ENCODE data around the gene TFDP2.
A peak's percentile ranks its signal among the peaks of the same experiment; 100 is the strongest.
"Not testable (repeated sequence)": the region's sequence is repeated elsewhere in the genome, so short reads cannot be mapped to it uniquely, and the experiment has no call there.

Gene TFDP2, protein sequence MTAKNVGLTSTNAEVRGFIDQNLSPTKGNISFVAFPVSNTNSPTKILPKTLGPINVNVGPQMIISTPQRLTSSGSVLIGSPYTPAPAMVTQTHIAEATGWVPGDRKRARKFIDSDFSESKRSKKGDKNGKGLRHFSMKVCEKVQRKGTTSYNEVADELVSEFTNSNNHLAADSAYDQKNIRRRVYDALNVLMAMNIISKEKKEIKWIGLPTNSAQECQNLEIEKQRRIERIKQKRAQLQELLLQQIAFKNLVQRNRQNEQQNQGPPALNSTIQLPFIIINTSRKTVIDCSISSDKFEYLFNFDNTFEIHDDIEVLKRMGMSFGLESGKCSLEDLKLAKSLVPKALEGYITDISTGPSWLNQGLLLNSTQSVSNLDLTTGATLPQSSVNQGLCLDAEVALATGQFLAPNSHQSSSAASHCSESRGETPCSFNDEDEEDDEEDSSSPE

DNA sequence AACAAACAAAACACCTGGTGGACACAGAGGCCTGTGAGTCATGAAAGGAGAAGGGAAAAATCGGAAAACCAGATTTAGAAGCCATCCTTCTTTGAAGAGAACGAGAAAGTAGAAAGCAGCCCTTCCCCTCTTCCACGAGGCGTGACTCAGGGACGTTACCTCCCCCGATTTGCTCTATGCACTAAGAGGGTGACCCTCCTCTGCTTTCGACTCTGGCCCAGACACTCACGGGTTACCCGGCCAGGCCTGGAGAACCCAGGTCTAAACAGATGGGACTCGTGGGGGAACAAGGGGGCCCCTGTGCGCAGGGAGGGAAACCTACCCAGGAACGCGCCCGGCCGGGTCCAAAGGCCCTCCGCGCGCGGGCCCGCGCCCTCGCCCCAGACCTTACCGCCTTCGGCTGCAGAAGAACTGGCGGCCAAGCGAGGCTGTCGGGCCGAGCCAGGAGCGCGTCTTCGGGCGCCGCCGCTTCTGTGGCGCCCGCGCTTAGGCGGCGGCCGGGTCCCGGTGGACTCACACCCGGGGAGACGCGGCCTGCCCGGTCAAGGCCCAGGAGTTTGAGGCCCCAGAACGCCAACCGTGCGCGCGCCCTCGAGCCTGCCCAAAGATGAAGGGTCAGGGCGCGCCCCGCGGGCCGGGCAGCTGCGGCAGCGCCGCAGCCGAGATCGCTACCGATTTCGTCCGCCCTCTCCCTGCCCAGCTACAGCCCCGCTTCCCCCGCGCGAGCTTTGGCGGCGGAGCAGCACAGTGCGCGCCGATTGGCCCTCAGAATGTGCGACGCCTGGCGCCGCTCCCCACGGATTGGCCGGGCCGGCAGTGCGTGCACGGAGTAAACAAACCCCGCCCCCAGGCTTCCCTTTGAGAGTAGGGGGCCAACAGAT, at the start of gene TFDP2:
Gene TFDP2 (minus strand): TSS at position 753 of the 881 bp plus-strand sequence. CDS start 47,795 bp downstream, outside the sequence.
- DNase-seq, result peak; percentile 84

DNA sequence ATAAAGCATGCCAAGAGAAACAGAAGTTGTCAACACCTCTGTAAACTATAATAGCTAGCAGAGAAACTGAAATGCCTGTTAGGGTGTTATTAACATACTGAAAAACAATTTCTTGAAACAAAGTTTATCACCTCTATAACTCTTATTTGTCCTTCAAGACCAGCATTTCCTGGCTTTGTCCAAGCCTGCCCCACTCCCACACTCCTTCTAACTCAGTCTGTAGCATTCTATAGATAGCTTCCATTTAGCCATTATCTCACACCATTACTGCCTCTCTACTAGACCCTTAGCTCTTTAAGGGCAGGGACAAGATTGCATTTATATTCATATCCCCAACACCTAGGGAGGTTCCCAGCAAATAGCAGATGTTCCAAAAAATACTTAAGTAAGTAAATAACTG, 39.5 kb upstream of the TFDP2 start:
- DNase-seq, result no peak

DNA sequence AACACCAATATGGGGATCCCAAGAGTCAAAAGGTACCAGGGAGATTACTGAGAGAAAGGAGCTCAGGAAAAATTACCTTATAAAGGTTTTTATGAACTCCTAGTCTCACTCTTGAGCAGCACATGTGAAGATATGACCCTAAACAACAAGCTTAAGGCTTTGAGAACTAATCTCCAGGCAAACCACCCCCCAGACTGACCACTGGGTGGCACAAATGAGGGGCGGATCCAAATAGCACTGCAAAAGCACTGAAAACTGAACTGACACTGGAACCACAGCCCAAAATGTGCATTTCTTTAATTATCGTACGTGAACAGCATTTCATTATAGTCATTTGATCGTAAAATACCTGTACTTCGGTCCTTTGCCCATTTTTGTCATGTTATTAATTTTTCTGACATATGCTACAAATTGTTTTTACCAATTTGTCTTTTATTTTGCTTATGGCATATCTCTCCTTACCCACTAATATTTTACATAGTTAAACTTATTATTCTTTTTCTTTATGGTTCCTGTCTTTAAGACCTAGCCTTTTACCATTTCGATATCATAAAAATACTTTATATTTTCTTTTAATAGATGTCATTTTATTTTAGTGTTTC, 31.5 kb upstream of the TFDP2 start:
- DNase-seq, result no peak

DNA sequence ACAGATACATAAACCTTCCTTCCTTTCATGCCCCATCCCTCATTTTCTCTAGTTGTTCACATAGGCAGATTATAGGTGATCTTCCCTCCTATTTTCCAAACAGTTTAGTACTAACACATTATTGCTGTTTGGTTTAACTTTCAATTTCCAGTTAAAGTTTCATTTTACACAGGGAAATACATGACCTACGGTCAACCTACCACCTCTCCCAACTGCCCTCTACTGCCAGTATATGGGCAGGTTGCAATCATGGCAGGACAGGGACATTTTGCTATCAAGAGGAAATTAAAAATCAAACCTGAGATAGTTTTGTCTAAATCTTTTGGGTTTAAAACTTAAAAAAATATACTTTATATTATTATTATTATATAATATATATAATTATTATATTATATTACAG, 26.1 kb upstream of the TFDP2 start:
- DNase-seq, result no peak

DNA sequence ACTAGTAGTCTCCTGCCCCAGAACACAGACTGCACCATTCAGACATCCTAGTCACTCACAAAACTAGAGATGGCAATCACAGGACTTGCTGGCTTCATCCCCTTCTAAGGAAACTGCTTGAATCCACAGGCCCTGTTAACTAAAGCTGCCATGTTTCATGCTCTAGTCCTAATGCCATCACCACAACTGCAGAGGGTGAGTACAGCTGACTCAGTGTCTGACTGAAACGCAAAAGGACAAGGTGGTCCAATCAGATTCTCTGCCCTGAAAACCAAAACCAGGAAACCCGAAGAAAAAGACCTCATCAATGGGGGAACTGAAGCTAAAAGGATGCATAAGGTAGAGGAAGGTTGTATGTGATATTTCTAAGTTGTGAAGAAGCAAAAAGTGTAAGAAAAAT, 25.2 kb upstream of the TFDP2 start:
- DNase-seq, result no peak

DNA sequence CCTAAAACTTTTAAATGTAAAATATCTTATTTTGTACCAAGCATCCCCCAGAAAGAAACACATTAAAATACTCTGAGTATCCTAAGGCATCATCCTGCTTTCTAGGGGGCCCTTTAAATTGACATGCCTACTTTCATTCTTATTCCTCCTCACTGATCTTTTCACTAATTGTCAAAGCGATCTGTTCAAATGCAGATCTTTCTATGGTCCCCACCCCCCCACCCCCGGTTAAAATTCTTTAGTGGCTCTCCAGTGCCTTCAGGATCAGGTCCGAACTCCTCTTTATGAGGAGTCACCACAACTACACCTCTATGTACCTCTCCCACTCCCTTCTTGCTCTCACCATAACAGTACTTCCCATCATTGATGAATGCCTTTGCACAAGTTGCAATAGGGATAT, 19.2 kb upstream of the TFDP2 start:
- DNase-seq, result no peak

DNA sequence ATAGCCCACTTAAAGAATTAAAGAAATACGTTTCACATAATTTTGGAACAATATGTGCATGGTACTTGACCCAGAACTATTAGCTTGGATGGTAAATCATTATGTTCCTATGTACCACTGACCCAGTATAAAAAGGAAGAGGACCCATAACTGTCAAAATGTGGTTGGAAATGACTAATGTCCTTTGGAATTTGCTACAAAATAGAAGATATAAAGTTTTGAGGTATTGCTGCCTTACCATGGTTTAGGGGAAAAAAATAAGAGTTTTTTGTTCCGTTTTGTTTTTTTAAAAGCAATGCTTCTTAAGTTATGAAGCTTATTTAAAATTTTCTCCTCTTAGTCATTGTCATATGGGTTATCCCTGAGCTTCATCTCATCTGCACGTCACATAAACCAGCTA, 15.8 kb upstream of the TFDP2 start:
- DNase-seq, result no peak

DNA sequence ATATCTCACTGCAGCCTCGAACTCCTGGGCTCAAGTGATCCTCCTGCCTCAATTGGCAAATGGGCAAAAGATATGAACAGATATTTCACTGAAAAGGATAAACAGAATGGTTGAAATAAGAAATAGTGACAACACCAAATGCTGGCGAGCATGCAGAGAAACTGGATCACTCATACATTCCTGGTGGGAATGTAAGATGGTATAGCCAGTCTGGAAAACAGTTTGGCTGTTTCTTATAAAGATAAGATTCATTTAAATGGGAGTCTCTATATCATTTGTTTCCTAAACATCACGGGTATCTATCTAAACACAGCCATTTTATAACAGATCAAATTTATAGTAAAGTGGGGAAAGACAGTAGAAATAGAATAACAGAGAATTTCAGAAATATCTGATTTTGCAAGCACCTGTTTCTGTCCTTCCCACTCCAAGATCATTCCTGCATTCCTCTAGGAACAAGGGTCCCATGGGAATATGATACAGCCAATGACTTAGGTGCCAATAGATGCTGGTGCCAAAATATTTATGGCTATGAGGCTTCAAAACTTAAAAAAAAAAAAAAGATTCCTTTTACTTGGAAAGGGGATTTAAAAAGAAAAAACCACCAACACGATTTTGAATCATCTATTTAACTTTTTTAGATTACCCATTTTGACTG, 9.9 kb upstream of the TFDP2 start:
- DNase-seq, result no peak

DNA sequence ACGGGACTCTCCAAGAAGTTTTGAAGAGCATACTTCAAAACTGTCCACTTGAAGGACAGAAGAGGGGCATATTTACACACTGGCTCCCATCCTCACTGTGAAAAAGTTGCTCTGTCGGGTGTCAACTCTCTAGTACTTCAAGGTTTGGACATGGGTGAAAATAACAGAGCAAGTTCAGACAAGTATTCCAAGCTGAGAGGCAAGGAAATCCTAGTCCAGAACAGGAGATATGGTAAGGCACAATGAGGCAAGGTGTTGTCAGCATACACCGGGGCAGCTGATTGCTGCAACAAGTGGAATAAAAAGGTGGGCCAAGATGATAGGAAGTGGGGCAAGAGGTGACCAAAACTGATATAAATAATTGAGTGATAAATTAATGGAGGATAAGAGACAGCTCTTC, 4.8 kb upstream of the TFDP2 start:
- DNase-seq, result no peak

DNA sequence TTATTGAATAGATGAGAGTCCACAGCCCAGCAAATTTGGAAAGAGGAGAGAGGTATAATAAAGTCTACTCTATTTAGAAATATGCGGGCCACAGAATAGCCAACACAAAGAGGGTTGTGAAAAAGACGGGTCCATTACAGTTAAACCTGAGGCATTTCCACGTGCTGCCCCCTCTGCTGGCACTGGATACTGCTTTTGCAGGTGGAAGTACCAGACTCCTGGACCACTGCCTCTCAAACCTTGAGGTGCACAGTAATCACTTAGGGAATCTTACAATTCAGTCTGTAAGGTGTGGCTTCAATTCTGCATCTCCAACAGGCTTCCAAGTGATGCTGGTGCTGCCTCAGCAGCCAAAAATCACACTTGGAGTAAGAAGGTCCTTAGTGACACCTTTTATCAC, 3.0 kb upstream of the TFDP2 start:
- no peak for DNase-seq

DNA sequence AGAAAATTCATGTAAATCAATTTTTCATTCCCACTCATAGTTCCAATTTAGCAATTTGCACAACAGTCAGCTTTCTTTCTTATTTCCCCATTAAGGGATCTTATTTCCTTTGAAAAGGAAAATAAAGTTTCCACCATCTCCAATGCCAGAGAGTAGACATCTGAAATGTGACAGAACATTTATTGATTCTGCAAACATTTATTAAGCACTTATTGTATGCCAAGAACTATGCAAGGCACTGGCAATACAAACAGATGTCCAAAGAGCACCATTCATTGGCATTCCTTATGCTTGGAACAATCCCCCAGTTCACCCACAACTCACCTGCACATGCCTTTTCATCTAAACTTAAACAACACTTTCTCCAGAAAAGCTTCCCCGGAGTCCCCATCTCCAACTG, 2.5 kb upstream of the TFDP2 start:
- no peak for DNase-seq

DNA sequence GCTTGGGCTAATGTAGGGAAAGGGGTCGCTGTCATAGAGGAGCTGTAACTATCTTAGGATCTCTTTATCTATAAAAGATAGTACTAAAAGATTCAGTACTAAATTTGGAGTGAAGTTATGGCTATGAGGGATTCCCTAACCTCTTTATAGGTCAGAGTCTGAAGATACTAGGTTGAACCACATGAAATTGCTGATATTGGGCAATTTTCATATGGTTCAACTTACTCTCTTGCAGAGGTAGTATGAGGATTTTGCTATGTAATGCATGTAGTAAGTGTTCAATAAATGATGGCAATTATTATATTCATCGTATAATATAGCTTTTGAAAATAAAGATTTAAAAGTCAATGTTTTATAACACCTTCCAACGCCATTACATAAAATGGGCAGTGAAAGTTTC, 1.9 kb upstream of the TFDP2 start:
- no peak for DNase-seq

DNA sequence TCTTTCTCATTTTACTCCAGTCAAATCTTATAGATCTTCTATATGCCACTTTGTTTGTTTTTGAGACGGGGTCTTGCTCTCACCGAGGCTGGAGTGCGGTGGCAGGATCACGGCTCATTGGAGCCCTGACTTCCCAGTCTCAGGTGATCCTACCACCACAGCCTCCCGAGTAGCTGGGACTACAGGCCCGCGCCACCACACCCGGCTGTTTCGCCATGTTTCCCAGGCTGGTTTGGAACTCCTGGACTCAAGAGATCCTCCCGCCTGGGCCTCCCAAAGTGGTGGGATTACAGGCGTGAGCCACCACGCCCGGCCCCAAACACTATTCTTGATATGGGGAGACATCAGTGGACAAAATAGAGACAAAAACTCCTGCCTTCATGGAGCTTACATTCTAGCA, 927 bp upstream of the TFDP2 start:
- no peak for DNase-seq

DNA sequence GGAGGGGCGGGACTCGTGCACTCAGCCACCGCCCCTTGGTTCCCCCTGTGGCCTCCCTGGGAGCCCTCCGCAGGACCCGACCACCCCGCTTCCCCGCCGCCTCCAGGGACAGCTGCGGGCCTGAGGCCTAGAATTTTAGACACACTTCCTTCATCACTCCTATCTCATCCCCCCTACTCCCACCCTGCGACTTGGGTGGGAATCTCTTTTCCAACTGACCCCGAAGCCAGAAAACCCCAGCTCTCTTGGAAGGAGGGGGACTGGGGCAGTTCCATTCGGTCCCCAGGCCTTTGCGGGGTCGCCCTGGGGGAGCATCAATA, 289 bp upstream of the TFDP2 start:
- no peak for DNase-seq

DNA sequence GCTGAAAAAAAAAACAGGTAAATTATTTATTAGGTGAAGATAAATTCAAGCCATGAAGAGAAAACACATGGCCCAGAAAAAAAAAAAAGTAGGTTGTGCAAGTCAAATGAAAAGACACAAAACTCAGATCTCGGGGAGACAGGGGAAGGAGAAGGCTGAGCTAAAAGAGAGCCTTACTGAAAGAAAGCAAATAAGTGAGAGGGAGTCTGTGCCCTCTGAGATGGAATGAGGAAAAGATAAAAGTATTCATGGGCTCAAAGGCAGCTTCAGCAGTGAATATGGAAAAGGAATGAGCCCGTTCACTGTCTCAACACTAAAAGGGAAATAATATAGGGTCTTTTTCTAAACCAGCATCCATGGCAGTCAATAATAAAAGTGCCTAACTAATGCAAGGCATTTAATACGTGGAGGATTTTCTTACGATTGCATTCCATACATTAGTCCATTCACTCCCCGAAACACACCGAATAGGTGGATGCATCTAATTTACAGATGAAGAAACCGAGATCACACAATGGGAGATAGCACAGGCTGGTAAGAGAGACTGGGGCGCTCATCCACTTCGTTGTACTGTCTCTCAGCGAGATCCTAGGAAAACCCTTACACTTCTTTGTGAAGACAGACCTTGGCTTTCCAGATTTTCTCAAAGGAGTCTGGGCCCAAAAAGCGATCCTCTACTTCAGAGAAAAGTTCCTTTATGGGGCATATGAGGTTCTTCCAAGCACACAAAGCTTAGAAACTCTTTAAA, 1.1 kb downstream of the TFDP2 start:
- DNase-seq, result no peak

DNA sequence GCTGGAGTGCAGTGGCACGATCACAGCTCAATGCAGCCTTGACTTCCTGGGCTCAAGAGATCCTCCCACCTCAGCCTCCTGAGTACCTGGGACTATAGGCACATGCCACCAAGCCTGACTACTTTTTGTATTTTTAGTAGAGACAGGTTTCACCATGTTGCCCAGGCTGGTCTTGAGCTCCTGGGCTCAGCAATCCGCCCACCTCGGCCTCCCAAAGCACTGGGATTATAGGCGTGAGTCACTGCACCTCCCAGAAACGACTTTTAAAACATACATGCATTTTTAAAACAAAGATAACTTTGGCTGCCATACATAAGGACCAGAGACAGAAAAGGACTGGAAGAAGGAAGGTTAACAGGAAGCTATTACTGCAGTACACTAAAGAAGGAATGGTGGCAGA, 4.8 kb downstream of the TFDP2 start:
- DNase-seq, result not testable (repeated sequence)

DNA sequence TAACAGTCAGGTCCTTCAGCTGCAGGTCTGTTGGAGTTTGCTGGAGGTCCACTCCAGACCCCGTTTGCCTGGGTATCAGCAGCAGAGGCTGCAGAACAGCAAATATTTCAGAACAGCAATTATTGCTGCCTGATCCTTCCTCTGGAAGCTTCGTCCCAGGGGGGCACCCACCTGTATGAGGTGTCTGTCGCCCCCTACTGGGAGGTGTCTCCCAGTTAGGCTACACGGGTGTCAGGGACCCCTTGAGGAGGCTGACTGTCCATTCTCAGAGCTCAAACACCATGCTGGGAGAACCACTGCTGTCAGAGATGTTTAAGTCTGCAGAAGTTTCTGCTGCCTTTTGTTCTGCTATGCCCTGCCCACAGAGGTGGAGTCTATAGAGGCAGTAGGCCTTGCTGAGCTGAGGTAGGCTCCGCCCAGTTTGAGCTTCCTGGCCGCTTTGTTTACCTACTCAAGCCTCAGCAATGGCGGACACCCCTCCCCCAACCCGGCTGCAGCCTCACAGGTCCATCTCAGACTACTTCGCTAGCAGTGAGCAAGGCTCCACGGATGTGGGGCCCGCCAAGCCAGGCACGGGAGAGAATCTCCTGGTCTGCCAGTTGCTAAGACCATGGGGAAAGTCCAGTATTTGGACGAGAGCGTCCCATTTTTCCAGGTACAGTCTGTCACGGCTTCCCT, 8.6 kb downstream of the TFDP2 start:
- not testable (repeated sequence) for DNase-seq

DNA sequence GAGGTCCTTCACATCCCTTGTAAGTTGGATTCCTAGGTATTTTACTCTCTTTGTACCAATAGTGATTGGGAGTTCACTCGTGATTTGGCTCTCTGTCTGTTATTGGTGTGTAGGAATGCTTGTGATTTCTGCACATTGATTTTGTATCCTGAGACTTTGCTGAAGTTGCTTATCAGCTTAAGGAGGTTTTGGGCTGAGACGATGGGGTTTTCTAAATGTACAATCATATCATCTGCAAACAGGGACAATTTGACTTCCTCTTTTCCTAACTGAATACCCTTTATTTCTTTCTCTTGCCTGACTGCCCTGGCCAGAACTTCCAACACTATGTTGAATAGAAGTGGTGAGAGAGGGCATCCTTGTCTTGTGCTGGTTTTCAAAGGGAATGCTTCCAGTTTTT, 12.3 kb downstream of the TFDP2 start:
- not testable (repeated sequence) for DNase-seq

DNA sequence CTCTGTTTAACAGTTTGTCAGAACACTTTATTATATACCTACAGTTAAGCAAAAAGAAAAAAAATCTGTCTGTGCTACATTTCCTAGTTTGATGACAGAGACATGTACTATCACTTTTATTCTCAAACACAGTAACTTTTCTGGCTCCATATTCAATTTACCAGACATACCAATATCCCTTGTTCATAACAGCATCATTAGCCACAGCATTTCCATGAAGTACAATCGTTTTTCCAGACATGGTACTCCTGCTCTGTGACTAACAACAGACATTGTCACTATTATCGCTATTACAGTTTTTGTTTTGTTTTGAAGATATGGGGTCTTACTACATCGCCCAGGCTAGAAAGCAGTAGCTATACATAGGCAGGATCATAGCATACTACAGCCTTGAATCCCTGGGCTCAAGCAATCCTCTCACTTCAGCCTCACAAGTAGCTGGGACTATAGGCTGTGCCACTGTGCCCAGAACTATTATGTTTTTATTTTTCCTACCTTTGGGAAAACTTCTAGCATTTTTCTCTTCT, 14.5 kb downstream of the TFDP2 start:
- DNase-seq, result no peak

DNA sequence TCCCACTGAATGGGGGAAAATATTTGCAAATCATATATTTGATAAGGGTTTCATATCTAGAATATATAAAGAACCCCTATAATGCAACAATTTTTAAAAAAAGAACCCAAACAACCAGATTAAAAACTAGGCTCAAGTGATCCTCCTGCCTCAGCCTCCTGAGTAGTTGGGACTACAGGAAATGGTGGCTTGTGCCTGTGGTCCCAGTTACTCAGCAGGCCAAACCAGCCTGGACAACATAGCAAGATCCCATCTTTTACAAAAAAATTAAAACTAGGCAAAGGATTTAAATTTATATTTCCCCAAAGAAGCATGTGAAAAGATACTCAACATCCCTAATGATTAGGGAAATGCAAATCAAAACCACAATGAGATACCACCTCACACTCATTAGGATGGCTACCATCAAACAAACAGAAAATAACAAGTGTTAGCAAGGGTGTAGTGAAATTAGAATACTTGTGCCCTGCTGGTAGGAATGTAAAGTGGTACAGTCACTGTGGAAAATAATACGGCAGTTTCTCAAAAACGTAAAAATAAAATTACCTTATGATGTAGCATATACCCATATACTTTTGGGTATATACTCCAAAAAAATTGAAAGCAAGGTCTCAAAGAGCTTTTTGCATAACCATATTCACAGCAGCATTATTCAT, 19.7 kb downstream of the TFDP2 start:
- DNase-seq, result no peak
